Measurements from ENCODE around the gene CARMIL1.

CARMIL1 gene

DNA sequence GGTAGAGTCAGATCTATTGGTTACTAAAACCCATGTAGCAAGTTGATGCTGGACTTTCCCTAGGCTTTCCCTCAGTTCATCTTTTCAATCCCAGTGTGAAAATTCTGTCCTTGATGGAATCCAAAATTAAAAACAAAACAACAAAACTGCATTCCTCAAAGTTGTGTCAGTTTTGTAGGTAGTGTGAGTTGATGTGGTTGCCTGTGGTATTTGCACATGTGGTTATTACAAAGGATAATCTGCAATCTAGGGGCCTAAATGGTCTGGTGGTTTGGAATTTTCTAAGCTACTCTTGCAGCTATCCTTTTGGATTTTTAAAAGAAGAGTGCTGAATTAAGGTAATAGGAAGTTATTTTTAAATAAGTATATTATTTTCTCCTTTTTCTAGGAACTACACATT, 240.7 kb downstream of the CARMIL1 start:
- no peak for DNase-seq (ENCODE audit: low read depth)
- H3K4me3 ChIP-seq (ENCODE audit: low read length), result no peak overlapping the region
- TF ChIP-seq, protein P1, sequence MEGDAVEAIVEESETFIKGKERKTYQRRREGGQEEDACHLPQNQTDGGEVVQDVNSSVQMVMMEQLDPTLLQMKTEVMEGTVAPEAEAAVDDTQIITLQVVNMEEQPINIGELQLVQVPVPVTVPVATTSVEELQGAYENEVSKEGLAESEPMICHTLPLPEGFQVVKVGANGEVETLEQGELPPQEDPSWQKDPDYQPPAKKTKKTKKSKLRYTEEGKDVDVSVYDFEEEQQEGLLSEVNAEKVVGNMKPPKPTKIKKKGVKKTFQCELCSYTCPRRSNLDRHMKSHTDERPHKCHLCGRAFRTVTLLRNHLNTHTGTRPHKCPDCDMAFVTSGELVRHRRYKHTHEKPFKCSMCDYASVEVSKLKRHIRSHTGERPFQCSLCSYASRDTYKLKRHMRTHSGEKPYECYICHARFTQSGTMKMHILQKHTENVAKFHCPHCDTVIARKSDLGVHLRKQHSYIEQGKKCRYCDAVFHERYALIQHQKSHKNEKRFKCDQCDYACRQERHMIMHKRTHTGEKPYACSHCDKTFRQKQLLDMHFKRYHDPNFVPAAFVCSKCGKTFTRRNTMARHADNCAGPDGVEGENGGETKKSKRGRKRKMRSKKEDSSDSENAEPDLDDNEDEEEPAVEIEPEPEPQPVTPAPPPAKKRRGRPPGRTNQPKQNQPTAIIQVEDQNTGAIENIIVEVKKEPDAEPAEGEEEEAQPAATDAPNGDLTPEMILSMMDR (conservative IDR thresholded peaks at IDR 0.05; ENCODE audit: low read depth, low read length), result no peak

DNA sequence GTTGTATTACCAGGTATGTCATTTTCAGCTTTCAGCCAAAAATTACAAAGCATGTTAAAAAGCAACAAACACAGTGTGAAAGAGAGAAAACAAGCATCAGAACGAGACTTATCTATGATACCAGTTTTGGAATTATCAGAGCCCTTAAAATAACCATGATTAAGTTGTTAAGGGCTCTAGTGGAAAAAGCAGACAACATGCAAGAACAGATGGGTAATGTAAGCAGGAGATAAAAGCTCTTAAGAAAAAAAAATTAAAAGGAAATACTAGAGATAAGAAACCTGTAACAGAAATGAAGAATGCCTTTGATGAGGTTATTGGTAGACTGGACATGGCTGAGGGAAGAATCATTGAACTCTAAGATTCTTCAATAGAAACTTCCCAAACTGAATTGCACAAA, 245.4 kb downstream of the CARMIL1 start:
- DNase-seq (ENCODE audit: low read depth), result no peak
- TF ChIP-seq, protein P1 (conservative IDR thresholded peaks at IDR 0.05; ENCODE audit: low read depth, low read length), result no peak
- H3K4me3 ChIP-seq (ENCODE audit: low read length), result no peak overlapping the region

DNA sequence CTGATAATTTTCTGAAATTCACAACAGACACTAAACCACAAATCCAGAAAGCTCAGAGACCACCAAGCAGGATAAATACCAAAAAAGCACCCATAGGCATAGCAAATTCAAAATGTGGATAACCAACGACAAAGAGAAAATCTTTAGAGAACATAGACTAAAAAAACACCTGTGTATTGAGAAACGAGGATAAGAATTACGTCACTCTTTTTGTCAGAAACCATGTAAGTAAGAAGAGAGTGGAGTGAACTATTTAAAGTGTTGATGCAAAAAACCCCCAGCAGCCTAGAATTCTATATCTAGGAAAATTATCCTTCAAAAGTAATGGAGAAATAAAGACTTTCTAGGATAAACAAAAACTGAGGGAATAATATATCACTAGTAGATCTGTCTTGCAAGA, 245.9 kb downstream of the CARMIL1 start:
- no peak for DNase-seq (ENCODE audit: low read depth)
- TF ChIP-seq, protein P1 (conservative IDR thresholded peaks at IDR 0.05; ENCODE audit: low read depth, low read length), result no peak
- no peak overlapping the region for H3K4me3 ChIP-seq (ENCODE audit: low read length)

DNA sequence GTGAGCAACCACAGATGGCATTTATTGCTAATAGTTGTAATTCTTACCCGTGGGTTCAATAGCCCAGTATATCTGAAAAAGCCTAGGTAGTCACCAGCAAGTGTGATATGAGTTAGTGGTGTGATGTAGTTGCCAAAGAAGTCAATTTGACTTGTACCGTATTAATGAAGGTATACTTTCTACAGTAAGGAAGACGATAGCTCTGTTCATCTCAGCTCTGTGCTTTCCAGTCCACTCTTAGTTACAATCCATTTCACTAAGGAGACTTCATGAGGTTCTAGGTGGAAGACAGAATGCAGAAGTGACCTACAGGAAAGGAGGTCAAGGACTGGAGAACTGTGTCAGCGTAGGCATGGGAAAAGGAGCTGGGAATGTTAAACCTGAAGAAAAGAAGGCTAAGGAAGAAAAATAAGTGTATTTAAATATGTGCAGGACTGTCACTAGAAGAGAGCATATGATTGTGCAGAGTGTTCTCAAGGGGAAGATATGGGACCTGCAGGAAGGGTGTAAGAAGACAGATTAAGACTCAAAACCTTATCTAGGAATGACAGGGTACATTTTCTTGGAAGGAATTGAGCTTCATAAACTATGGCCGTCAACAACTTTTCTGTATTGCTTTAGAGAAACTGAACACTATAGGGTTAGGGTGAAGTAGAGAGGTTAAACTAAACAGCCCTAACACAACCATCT, 255.9 kb downstream of the CARMIL1 start:
- DNase-seq (ENCODE audit: low read depth), result no peak
- TF ChIP-seq, protein P1 (conservative IDR thresholded peaks at IDR 0.05; ENCODE audit: low read depth, low read length), result no peak
- H3K4me3 ChIP-seq (ENCODE audit: low read length), result no peak overlapping the region

DNA sequence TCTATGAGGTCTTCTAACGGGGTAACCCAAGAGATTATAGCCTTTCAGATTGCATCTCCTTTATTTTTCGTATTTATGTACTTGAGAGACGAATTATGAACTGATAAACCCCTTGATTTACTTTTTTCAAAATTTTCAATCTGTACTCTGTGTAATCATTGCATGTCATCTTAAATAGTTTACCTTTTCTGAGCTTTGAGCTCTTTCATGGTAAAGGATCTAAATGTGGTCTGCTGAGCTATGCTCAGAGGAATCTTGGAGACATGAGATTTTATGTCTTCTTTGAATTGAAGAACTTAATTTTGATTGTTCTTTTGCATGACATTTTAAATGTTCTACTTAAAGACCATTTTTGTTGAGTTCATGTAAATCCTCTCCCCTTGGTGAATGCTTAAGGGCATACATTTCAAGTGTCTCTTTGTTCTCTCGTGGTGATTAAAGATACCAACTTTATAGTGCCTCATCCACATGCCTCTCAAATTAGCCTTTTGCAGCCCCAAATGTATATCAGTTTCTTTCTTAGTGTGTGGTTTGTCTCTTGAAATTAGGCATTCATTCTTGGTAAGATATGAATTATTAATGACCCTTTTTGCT, 256.6 kb downstream of the CARMIL1 start:
- DNase-seq (ENCODE audit: low read depth), result no peak
- TF ChIP-seq, protein P1 (conservative IDR thresholded peaks at IDR 0.05; ENCODE audit: low read depth, low read length), result no peak
- H3K4me3 ChIP-seq (ENCODE audit: low read length), result no peak overlapping the region

DNA sequence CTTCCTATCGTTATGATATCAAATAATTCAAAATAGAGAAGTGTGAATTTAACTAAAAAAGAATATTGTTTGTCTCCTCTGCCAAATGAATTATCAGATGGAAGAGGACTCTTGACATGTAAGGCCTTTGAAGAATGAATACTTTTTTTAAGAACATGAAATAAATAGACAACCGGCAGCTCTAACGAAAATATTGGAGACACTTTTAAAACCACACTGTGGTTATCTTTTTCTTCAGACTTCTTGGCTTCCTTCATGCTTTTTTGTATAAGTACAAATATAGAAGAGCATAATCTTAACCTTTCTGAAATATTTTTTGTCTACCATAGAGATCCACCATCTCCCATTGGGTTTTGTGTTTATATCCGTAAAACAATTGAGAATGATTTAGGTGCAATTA, 257.6 kb downstream of the CARMIL1 start:
- TF ChIP-seq, protein P1 (conservative IDR thresholded peaks at IDR 0.05; ENCODE audit: low read depth, low read length), result no peak
- no peak for DNase-seq (ENCODE audit: low read depth)
- H3K4me3 ChIP-seq (ENCODE audit: low read length), result no peak overlapping the region
